Forelimb muscle (tissue), 1 donor: ENCODE results near the gene LRRC73. TPM values are rescaled to one million over a fixed set of nuclear protein-coding genes. Genes with fewer than 3 reads are reported as not detected.
"Not testable (repeated sequence)": the region's sequence is repeated elsewhere in the genome, so short reads cannot be mapped to it uniquely, and the experiment has no call there.

Experiments used
- DNase-seq: peaks from one replicate; pipeline ENCODE4 v3.0.0-alpha.2; 2013; ENCODE audit warnings: low read depth
- polyA plus RNA-seq: library from polyadenylated mRNA; unstranded; fragments of 120-200 nt; gene quantifications from one replicate; pipeline ENCODE4 v1.2.1, GENCODE V29; 2013; ENCODE audit not compliant: insufficient read length

The LRRC73 gene
- polyA plus RNA-seq, 1 donor, result 0.16 TPM

DNA sequence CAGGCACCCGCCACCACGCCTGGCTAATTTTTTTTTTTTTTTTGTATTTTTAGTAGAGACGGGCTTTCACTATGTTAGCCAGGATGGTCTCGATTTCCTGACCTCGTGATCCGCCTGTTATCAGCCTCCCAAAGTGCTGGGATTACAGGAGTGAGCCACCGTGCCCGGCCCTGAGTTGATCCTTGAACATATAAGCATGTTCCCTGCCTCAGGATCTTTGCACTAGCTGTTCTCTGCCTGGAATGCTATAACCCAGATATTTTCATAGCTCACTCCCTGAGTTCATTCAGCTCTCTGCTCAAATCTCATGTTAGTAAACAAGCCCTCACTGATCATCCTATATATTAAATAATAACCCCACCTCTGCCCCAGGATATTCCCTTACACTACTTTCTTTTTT, 45.8 kb downstream of the LRRC73 start:
- no peak for DNase-seq

DNA sequence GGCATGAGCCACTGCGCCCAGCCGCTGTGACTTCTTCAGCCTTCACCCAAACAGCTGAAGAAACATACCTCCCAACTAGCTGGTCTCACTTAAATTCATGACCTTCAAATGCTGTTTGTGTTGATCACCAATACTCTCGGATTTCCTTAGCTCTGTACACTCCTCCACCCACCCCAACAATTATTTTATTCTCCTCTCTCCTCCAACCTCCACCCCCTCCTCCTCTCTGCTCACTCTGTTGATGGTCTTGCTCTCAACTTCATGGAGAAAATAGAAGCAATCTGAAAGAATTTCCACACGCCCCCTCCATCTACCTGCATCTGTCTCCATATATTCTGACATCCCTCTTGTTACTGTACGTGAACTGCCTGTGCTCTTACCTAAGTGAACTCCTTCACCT, 48.2 kb downstream of the LRRC73 start:
- DNase-seq, result no peak

DNA sequence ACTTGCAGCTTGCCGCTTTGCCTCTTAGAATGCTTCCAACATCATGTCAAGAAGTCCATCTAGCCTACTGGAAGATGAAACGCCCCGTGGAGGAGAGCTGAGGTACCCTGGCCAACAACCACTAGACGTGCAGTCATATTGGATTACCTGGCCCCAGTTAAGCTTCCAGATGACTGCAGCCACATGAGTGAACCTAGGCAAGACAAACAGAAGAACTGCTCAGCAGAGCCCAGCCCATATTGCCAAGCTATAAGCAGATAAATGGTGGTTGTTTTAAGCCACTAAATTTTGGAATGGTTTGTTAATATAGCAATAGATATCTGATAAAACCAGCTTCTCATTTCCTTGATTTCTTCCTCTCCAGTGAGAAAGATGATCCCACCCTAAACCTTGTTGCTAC, 50.1 kb downstream of the LRRC73 start:
- DNase-seq, result no peak

GRCh38 chr6:43459535-43459934, 50.6 kb downstream of the LRRC73 start:
- no peak for DNase-seq

- not testable (repeated sequence) for DNase-seq
Measured at GRCh38 chr6:43458154-43458553, 52.0 kb downstream of the LRRC73 start.

DNA sequence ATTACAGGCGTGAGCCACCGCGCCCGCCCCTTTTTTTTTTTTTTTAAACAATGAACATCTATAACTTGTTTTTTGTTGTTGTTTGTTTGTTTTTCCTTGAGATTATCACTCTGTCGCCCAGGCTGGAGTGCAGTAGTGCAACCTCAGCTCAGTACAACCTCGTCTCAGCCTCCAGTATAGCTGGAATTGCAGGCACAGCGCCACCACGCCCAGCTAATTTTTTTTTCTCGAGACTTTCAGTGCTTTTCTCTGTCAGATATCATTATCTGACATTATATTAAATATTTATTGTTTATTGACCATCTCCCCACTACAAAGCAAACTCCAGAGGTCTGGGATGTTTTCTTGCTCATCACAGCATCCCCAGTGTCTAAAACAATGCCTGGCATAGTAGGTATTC, 52.5 kb downstream of the LRRC73 start:
- no peak for DNase-seq

Other genes starting within 250 kb of the LRRC73 start
- not detected for gene SLC22A7, start 212.1 kb downstream of the LRRC73 start, polyA plus RNA-seq
- 1.7 TPM for gene CRIP3, start 201.5 kb downstream of the LRRC73 start, polyA plus RNA-seq
- 14.2 TPM for gene ZNF318, start 140.7 kb downstream of the LRRC73 start, polyA plus RNA-seq
- gene ABCC10, start 82.8 kb downstream of the LRRC73 start, polyA plus RNA-seq, result 14.7 TPM
- 2.8 TPM for gene DLK2, start 54.8 kb downstream of the LRRC73 start, polyA plus RNA-seq
- gene TJAP1, start 32.8 kb downstream of the LRRC73 start, polyA plus RNA-seq, result 28.2 TPM
- 80.7 TPM for gene YIPF3, start 6.6 kb upstream of the LRRC73 start, polyA plus RNA-seq
- 14.3 TPM for gene POLR1C, start 6.7 kb upstream of the LRRC73 start, polyA plus RNA-seq
- 25.7 TPM for gene XPO5, start 65.7 kb upstream of the LRRC73 start, polyA plus RNA-seq
- 10.1 TPM for gene POLH, start 65.8 kb upstream of the LRRC73 start, polyA plus RNA-seq
- gene GTPBP2, start 118.9 kb upstream of the LRRC73 start, polyA plus RNA-seq, result 37.1 TPM
- 16.4 TPM for gene MAD2L1BP, start 125.5 kb upstream of the LRRC73 start, polyA plus RNA-seq
- 0.51 TPM for gene RSPH9, start 134.7 kb upstream of the LRRC73 start, polyA plus RNA-seq
- 30.4 TPM for gene MRPS18A, start 177.4 kb upstream of the LRRC73 start, polyA plus RNA-seq